ENCODE data around the gene FAM222B.
"Not testable (repeated sequence)": the region's sequence is repeated elsewhere in the genome, so short reads cannot be mapped to it uniquely, and the experiment has no call there.

Gene FAM222B

GRCh38 chr17:28810437-28810836 lies 32.2 kb downstream of the FAM222B start:
- ChIA-PET CTCF (interaction anchor here (0.6 to 1.6 kb wide), 6 partner anchors 36 to 441 kb away, joined by 3 to 5 read pairs (median 3); no protein-coding TSS in a partner anchor), POLR2A (ENCODE audit: low non-redundant PET) (no interaction called here)
- H3K27ac ChIP-seq = peak overlapping the region; percentile 97; the same call in 1 of the 2 replicates
- no peak for TF ChIP-seq CTCF (conservative IDR thresholded peaks at IDR 0.05; ENCODE audit: low read depth)
- peak; percentile 14 for DNase-seq (ENCODE audit: low spot score)

- TF ChIP-seq CTCF (conservative IDR thresholded peaks at IDR 0.05; ENCODE audit: low read depth) = no peak
- ChIA-PET CTCF (interaction anchor here (0.6 to 1.1 kb wide), 3 partner anchors 23 to 44 kb away, joined by 3 to 4 read pairs (median 3); no protein-coding TSS in a partner anchor), POLR2A (ENCODE audit: low non-redundant PET) (no interaction called here)
- H3K27ac ChIP-seq = peak overlapping the region; percentile 97
- DNase-seq (ENCODE audit: low spot score) = peak; percentile 68
Observed at GRCh38 chr17:28807925-28808634, 34.5 kb downstream of the FAM222B start.

GRCh38 chr17:28796062-28796461 lies 46.5 kb downstream of the FAM222B start:
- no peak for DNase-seq (ENCODE audit: low spot score)
- no peak overlapping the region for H3K27ac ChIP-seq
- ChIA-PET POLR2A (ENCODE audit: low non-redundant PET) (no interaction called here), CTCF (no interaction called here)
- no peak for TF ChIP-seq CTCF (conservative IDR thresholded peaks at IDR 0.05; ENCODE audit: low read depth)

DNA sequence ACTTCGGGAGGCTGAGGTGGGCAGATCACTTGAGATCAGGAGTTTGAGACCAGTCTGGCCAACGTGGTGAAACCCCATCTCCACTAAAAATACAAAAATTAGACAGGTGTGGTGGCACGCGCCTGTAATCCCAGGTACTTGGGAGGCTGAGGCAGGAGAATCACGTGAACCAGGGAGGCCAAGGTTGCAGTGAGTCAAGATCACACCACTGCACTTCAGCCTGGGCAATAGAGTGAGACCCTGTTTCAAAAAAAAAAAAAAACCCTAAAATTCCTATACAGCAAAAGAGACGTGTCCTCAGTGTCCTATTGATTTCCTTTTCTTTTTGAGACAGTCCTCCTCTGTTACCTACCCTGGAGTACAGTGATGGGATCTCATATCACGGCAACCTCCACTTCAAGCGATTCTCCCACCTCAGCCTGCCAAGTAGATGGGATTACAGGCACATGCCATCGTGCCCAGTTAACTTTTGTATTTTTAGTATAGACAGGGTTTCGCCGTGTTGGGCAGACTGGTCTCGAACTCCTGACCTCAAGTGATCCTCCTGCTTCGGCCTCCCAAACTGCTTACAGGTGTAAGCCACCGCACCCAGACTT lies 47.6 kb downstream of the FAM222B start:
- POLR2A ChIA-PET (ENCODE audit: low non-redundant PET); DNase-seq (ENCODE audit: low spot score); CTCF ChIA-PET: not testable (repeated sequence)
- H3K27ac ChIP-seq = peak overlapping the region; percentile 41

- H3K27ac ChIP-seq = no peak overlapping the region; the same call in 1 of the 2 replicates
- ChIA-PET CTCF (no interaction called here), POLR2A (ENCODE audit: low non-redundant PET) (no interaction called here)
- no peak for TF ChIP-seq CTCF (conservative IDR thresholded peaks at IDR 0.05; ENCODE audit: low read depth)
- no peak for DNase-seq (ENCODE audit: low spot score)
Observed at GRCh38 chr17:28792877-28793661, 49.5 kb downstream of the FAM222B start.

- POLR2A ChIA-PET (ENCODE audit: low non-redundant PET) = no interaction called here
- no peak for TF ChIP-seq CTCF (conservative IDR thresholded peaks at IDR 0.05; ENCODE audit: low read depth)
- DNase-seq (ENCODE audit: low spot score) = no peak
Observed at GRCh38 chr17:28788100-28788499, 54.5 kb downstream of the FAM222B start.

More at GRCh38 chr17:28788100-28788499, 54.5 kb downstream of the FAM222B start:
- CTCF ChIA-PET = interaction anchor here (0.6 to 1.1 kb wide), 2 partner anchors 25 to 152 kb away, joined by 3 to 5 read pairs; no protein-coding TSS in a partner anchor
- H3K27ac ChIP-seq = no peak overlapping the region; the same call in 1 of the 2 replicates
